ENCODE measurements around the gene FITM2.

- no peak for TF ChIP-seq POLR2A (IDR thresholded peaks at IDR 0.05)
- no peak for TF ChIP-seq CTCF (IDR thresholded peaks at IDR 0.05)
These were observed 47.8 kb upstream of the FITM2 start for GRCh38 chr20:44358776-44359175.

Measured in thyroid gland (tissue), 4 donors.